HepG2 (cell line): ENCODE results near the gene RAD17. TPM values are rescaled to one million over a fixed set of nuclear protein-coding genes. Genes with fewer than 3 reads are reported as not detected.

Source experiments
- AHR ChIP-seq: IDR thresholded peaks from 2 replicates; pipeline ENCODE4 v1.6.1; 2018; ENCODE audit warnings: missing genetic modification reagents, missing compliant biosample characterization
- ATF7-NPFF ChIP-seq: sonication (generic); formaldehyde crosslinking; IDR thresholded peaks from 2 replicates; pipeline ENCODE4 v1.8.1; 2023; ENCODE audit warnings: mild to moderate bottlenecking, low read depth, missing genetic modification reagents, moderate library complexity
- BHLHE40 ChIP-seq: IDR thresholded peaks from 2 replicates; pipeline ENCODE4 v1.6.1; 2011; ENCODE audit warnings: low read length, improper control_type of control experiment
- CEBPG ChIP-seq: IDR thresholded peaks from 2 replicates; pipeline ENCODE4 v1.6.1; 2016
- HDAC1 ChIP-seq: sonication (generic); formaldehyde crosslinking; IDR thresholded peaks from 2 replicates; pipeline ENCODE4 v1.5.1; 2020; ENCODE audit warnings: mild to moderate bottlenecking, missing genetic modification reagents
- IKZF1 ChIP-seq: fragments of 450-650 bp; IDR thresholded peaks from 2 replicates; pipeline ENCODE4 v1.7.1; 2016
- MZF1 ChIP-seq: sonication (generic); formaldehyde crosslinking; IDR thresholded peaks from 2 replicates; pipeline ENCODE4 v1.8.1; 2023; ENCODE audit warnings: mild to moderate bottlenecking, missing genetic modification reagents, borderline replicate concordance
- NCOA1 ChIP-seq: sonication (generic); formaldehyde crosslinking; IDR thresholded peaks from 2 replicates; pipeline ENCODE4 v1.9.0; 2021; ENCODE audit warnings: missing genetic modification reagents
- PTBP1 ChIP-seq: fragments of 200-400 bp; formaldehyde crosslinking; IDR thresholded peaks from 2 replicates; pipeline ENCODE4 v1.6.1; 2018; ENCODE audit warnings: low read length, low read depth; ENCODE audit not compliant: poor library complexity, severe bottlenecking
- SIN3A ChIP-seq: IDR thresholded peaks from 2 replicates; pipeline ENCODE4 v1.6.1; 2011; ENCODE audit warnings: low read depth, mild to moderate bottlenecking, control low read depth, low read length, borderline replicate concordance
- SRF ChIP-seq: IDR thresholded peaks from 2 replicates; pipeline ENCODE4 v1.6.1; 2011; ENCODE audit warnings: mild to moderate bottlenecking, low read depth, low read length, moderate library complexity
- TEAD3 ChIP-seq: optimal IDR thresholded peaks from 2 replicates; pipeline ENCODE3; 2016; ENCODE audit warnings: borderline replicate concordance
- TSC22D2 ChIP-seq: sonication (generic); formaldehyde crosslinking; IDR thresholded peaks from 2 replicates; pipeline ENCODE4 v1.5.1; 2020; ENCODE audit warnings: missing genetic modification reagents, mild to moderate bottlenecking, borderline replicate concordance
- U2AF2 ChIP-seq: fragments of 200-400 bp; formaldehyde crosslinking; IDR thresholded peaks from 2 replicates; pipeline ENCODE4 v1.6.1; 2017; ENCODE audit warnings: low read depth, mild to moderate bottlenecking, low read length
- ZNF263 ChIP-seq: sonication (generic); formaldehyde crosslinking; IDR thresholded peaks from 2 replicates; pipeline ENCODE4 v1.4.0; 2020; ENCODE audit warnings: missing genetic modification reagents
- ZNF317 ChIP-seq: sonication (generic); formaldehyde crosslinking; IDR thresholded peaks from 2 replicates; pipeline ENCODE4 v1.5.0; 2020; ENCODE audit warnings: mild to moderate bottlenecking, missing genetic modification reagents
- ZNF432 ChIP-seq: sonication (generic); formaldehyde crosslinking; IDR thresholded peaks from 2 replicates; pipeline ENCODE4 v1.5.0; 2020; ENCODE audit warnings: missing genetic modification reagents, mild to moderate bottlenecking, borderline replicate concordance
- ZNF446 ChIP-seq: sonication (generic); formaldehyde crosslinking; IDR thresholded peaks from 2 replicates; pipeline ENCODE4 v1.5.0; 2020; ENCODE audit warnings: mild to moderate bottlenecking, missing genetic modification reagents
- ZNF549 ChIP-seq: sonication (generic); formaldehyde crosslinking; IDR thresholded peaks from 2 replicates; pipeline ENCODE4 v1.5.0; 2020; ENCODE audit warnings: missing genetic modification reagents
- ZNF567 ChIP-seq: sonication (generic); formaldehyde crosslinking; IDR thresholded peaks from 2 replicates; pipeline ENCODE4 v1.8.1; 2023; ENCODE audit warnings: mild to moderate bottlenecking, missing genetic modification reagents, borderline replicate concordance
- ZNF670 ChIP-seq: sonication (generic); formaldehyde crosslinking; IDR thresholded peaks from 2 replicates; pipeline ENCODE4 v1.8.0; 2022; ENCODE audit warnings: mild to moderate bottlenecking, missing genetic modification reagents, borderline replicate concordance
- ZNF7 ChIP-seq: IDR thresholded peaks from 2 replicates; pipeline ENCODE4 v1.6.1; 2016; ENCODE audit warnings: missing biosample characterization, missing genetic modification reagents
- polyA plus RNA-seq, 8 experiments: library from polyadenylated mRNA; depleted of rRNA in 3 of 8; stranded (reverse) in 7 of 8; unstranded in 1 of 8; fragments of >200 nt; fragmentation: Illumina TruSeq in 4 of 8; extraction: Trizol in 4 of 8; gene quantifications; 2 replicates each; pipeline versions ENCODE4 v1.2.1 to v1.2.3, GENCODE V29; 2011 to 2016; ENCODE audit warnings: low read depth in 4 of 8, missing spikeins in 1 of 8, mixed read lengths in 1 of 8; ENCODE audit not compliant: insufficient read depth in 1 of 8
- total RNA-seq, 5 experiments: library from RNA; depleted of rRNA; stranded (reverse); fragments of >200 nt; fragmentation: Illumina TruSeq; extraction: Trizol; gene quantifications; 2 replicates each; pipeline ENCODE4 v1.2.3, GENCODE V29; 2016; ENCODE audit warnings: low read depth in 1 of 5
- TF ChIP-seq, protein P1 (sequence below): IDR thresholded peaks from 2 replicates; pipeline ENCODE4 v1.6.1; 2016; ENCODE audit warnings: control low read depth
- TF ChIP-seq, protein P2 (sequence below): sonication (generic); formaldehyde crosslinking; IDR thresholded peaks from 2 replicates; pipeline ENCODE4 v1.5.0; 2020; ENCODE audit warnings: mild to moderate bottlenecking, missing genetic modification reagents
- TF ChIP-seq, protein P3 (sequence below): IDR thresholded peaks from 2 replicates; pipeline ENCODE4 v1.6.1; 2018; ENCODE audit warnings: missing genetic modification reagents, mild to moderate bottlenecking, missing compliant biosample characterization
- TF ChIP-seq, protein P4 (sequence below): sonication (generic); formaldehyde crosslinking; IDR thresholded peaks from 2 replicates; pipeline ENCODE4 v1.8.1; 2023; ENCODE audit warnings: mild to moderate bottlenecking, missing genetic modification reagents

Gene RAD17
- total and polyA plus RNA-seq, 2 of the 13 experiments (the other 11 are each of a cell fraction or from before 2014, with no cell fraction given): 24.0 to 25.9 TPM

DNA sequence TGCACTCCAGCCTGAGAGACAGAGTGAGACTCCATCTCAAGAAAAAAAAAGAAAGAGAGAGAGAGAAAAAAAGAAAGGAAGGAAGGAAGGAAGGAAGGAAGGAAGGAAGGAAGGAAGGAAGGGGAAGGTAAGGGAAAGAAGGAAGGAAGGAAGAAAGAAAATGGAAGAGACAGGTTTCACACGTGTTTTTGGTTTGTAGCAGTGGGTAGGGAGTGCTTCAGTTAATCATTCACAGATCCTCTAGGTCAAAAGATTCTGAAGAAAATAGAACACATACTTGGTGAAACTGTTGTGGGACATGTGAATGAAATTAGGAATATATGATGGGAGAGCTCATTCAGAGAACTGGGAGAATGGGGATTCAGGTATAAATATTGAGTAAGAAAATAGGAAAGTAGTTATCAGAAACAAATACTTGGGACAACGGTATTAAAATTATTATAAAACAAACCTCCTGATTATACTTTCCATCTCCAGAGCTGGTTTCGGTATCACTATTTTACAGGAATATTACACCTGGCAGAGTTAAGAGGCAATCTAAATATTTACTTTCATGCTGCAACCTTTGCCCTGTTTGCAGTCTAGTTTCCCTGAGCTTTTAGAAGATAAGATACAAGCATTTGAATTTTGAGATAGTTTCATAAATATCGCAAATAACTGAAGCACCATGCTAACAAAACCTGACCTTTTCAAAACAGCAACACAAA is 82.5 kb downstream of the RAD17 start (continued):
- TF ChIP-seq, protein P1, sequence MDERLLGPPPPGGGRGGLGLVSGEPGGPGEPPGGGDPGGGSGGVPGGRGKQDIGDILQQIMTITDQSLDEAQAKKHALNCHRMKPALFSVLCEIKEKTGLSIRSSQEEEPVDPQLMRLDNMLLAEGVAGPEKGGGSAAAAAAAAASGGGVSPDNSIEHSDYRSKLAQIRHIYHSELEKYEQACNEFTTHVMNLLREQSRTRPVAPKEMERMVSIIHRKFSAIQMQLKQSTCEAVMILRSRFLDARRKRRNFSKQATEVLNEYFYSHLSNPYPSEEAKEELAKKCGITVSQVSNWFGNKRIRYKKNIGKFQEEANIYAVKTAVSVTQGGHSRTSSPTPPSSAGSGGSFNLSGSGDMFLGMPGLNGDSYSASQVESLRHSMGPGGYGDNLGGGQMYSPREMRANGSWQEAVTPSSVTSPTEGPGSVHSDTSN (CRISPR knock-in tag): no peak
- TF ChIP-seq AHR (CRISPR knock-in tag) (no peak), SRF (no peak), ZNF432 (CRISPR knock-in tag) (no peak), ZNF670 (CRISPR knock-in tag) (no peak), ZNF549 (no peak), ZNF446 (CRISPR knock-in tag) (no peak), ZNF263 (no peak), TSC22D2 (CRISPR knock-in tag) (no peak), BHLHE40 (no peak), HDAC1 (CRISPR knock-in tag) (no peak), PTBP1 (no peak), U2AF2 (no peak), TEAD3 (CRISPR knock-in tag) (no peak), ZNF317 (CRISPR knock-in tag) (no peak), IKZF1 (no peak), ZNF7 (CRISPR knock-in tag) (no peak), MZF1 (CRISPR knock-in tag) (no peak), SIN3A (no peak), ZNF567 (CRISPR knock-in tag) (no peak), CEBPG (peak; percentile 76), ATF7-NPFF (CRISPR knock-in tag) (no peak), NCOA1 (CRISPR knock-in tag) (no peak)
- TF ChIP-seq, protein P2, sequence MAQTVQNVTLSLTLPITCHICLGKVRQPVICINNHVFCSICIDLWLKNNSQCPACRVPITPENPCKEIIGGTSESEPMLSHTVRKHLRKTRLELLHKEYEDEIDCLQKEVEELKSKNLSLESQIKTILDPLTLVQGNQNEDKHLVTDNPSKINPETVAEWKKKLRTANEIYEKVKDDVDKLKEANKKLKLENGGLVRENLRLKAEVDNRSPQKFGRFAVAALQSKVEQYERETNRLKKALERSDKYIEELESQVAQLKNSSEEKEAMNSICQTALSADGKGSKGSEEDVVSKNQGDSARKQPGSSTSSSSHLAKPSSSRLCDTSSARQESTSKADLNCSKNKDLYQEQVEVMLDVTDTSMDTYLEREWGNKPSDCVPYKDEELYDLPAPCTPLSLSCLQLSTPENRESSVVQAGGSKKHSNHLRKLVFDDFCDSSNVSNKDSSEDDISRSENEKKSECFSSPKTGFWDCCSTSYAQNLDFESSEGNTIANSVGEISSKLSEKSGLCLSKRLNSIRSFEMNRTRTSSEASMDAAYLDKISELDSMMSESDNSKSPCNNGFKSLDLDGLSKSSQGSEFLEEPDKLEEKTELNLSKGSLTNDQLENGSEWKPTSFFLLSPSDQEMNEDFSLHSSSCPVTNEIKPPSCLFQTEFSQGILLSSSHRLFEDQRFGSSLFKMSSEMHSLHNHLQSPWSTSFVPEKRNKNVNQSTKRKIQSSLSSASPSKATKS: no peak
- TF ChIP-seq, protein P3, sequence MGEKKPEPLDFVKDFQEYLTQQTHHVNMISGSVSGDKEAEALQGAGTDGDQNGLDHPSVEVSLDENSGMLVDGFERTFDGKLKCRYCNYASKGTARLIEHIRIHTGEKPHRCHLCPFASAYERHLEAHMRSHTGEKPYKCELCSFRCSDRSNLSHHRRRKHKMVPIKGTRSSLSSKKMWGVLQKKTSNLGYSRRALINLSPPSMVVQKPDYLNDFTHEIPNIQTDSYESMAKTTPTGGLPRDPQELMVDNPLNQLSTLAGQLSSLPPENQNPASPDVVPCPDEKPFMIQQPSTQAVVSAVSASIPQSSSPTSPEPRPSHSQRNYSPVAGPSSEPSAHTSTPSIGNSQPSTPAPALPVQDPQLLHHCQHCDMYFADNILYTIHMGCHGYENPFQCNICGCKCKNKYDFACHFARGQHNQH (CRISPR knock-in tag): no peak
- TF ChIP-seq, protein P4, sequence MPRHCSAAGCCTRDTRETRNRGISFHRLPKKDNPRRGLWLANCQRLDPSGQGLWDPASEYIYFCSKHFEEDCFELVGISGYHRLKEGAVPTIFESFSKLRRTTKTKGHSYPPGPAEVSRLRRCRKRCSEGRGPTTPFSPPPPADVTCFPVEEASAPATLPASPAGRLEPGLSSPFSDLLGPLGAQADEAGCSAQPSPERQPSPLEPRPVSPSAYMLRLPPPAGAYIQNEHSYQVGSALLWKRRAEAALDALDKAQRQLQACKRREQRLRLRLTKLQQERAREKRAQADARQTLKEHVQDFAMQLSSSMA (CRISPR knock-in tag): no peak
